NCI-H226 (cell line): ENCODE results near the gene ANGPTL4.
"Not testable (repeated sequence)": the region's sequence is repeated elsewhere in the genome, so short reads cannot be mapped to it uniquely, and the experiment has no call there.

Experiments used
- DNase-seq: peaks from one replicate; pipeline ENCODE4 v3.0.0-alpha.2; 2015

The ANGPTL4 gene

DNA sequence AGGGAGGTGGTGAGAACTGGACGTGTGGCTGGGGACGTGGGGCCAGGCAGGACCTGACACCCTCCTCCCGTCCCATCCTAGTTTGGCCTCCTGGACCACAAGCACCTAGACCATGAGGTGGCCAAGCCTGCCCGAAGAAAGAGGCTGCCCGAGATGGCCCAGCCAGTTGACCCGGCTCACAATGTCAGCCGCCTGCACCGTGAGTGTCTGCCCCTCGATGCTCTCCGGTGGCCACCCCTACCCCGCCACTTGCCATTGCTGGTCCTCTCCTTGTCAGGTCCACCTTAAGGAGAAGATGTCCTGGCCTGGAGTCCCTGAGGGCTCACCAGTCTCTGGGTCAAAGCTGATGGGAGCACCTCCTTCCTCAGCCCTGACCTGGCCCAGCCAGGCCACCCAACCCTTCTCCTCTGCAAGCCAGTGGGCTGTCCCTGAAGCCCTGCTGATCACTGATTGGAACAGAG lies 2.2 kb downstream of the ANGPTL4 start:
- no peak for DNase-seq

GRCh38 chr19:8366961-8367326 lies 3.0 kb downstream of the ANGPTL4 start:
- no peak for DNase-seq

DNA sequence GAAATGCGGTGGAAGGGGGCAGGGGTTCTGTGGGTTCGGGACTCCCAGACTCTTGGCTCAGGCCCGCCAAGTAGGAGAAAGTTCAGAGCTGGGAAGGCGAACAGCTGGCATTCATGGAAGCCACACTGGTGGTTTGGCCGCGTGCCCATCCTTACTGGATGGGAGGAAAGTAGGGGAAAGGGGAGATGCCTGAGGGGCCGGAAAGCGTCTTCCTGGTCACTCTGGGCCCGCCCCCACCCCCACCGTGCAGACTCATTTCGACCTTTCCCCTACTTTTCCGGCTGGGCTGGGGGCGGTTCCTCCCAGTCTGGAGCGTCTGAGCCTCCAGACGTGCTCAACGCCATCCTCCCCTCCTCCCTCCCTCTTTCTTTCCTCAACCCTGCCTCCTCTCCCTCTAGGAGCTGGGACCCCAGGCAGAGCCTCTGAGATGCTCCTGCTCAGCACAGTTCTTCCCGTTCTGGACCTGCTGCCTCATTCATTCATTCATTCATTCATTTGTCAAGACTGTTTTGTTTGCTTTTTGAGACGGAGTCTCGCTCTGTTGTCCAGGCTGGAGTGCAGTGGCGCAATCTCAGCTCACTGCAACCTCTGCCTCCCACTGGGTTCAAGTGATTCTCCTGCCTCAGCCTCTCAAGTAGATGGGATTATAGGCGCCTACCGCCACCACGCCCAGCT lies 3.5 kb downstream of the ANGPTL4 start:
- DNase-seq: peak; percentile 85

DNA sequence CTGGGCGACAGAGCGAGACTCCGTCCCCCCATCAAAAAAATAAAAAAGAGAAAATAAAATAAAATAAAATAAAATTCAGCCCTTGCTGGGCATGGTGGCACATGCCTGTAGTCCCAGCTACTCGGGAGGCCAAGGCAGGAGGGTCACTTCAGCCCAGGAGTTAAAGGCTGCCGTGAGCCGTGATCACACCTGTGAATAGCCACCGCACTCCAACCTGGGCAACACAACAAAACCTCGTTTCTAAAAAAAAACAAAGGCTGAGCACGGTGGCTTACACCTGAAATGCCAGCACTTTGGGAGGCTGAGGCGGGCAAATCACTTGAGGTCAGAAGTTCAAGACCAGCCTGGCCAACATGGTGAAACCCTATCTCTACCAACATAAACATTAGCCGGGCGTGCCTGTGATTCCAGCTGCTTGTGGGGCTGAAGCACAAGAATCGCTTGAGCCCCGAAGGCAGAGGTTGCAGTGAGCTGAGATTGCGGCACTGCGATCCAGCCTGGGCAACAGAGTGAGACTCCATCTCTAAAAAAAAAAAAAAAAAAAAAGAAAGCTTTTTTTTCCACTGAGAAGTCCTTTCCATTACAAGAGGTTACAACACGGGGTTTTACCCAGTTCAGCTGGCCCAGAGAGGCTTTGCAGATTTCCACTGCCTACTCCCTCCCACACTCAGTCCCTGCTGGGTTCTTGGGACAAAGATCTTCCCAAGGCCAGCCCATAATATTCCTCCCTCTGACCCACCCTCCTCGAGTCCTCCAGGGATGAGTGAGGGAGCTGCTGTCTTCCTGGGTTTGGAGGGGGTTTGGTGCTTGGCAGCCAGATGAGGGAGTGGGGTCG lies 6.4 kb downstream of the ANGPTL4 start:
- DNase-seq: no peak

- DNase-seq: no peak
These were observed 7.3 kb downstream of the ANGPTL4 start for GRCh38 chr19:8371011-8371804.

DNA sequence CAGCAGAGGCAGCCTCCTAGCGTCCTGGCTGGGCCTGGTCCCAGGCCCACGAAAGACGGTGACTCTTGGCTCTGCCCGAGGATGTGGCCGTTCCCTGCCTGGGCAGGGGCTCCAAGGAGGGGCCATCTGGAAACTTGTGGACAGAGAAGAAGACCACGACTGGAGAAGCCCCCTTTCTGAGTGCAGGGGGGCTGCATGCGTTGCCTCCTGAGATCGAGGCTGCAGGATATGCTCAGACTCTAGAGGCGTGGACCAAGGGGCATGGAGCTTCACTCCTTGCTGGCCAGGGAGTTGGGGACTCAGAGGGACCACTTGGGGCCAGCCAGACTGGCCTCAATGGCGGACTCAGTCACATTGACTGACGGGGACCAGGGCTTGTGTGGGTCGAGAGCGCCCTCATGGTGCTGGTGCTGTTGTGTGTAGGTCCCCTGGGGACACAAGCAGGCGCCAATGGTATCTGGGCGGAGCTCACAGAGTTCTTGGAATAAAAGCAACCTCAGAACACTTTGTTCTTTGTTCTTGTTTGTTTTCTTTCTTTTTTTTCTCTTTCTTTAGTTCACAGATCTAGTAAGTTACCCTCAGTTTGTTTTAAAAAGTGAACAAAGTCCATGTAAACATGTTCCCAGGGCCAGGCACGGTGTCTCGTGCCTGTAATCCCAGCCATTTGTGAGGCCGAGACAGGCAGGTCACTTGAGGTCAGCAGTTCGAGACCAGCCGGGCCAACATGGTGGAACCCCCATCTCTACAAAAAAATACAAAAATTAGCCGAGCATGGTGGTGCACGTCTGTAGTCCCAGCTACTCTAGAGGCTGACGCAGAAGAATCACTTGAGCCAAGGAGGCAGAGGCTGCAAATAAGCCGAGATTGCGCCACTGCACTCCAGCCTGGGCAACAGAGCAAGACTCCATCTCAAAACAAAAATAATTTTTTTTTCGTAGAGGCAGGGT lies 10.2 kb downstream of the ANGPTL4 start:
- DNase-seq: no peak

GRCh38 chr19:8375766-8376165 lies 11.8 kb downstream of the ANGPTL4 start:
- DNase-seq: not testable (repeated sequence)

GRCh38 chr19:8376373-8376974 lies 12.5 kb downstream of the ANGPTL4 start:
- not testable (repeated sequence) for DNase-seq

DNA sequence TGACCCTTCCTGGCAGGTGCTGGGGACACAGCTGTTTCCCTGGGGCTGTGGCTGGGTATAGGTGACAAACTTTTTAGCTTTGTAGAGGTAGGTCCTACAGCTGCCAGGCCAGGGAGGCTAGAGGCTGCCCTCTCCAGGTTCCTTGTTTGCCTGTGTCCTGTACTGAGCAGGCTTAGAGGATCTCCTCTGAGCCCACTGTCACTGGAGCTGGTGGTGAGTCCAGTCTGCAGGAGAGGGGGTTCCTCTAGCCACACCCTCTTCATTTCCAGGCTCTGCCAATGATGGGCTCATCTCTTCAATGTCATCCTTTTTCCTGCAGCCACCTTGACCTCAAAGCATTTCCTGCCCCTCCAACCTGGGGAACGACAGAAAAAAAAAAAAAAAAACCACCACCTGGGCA lies 13.6 kb downstream of the ANGPTL4 start:
- no peak for DNase-seq

GRCh38 chr19:8379156-8379891 lies 15.4 kb downstream of the ANGPTL4 start:
- DNase-seq: not testable (repeated sequence)

GRCh38 chr19:8384569-8384968 lies 20.6 kb downstream of the ANGPTL4 start:
- not testable (repeated sequence) for DNase-seq

GRCh38 chr19:8385103-8385502 lies 21.1 kb downstream of the ANGPTL4 start:
- DNase-seq: not testable (repeated sequence)

- not testable (repeated sequence) for DNase-seq
These were observed 21.6 kb downstream of the ANGPTL4 start for GRCh38 chr19:8385566-8385965.

DNA sequence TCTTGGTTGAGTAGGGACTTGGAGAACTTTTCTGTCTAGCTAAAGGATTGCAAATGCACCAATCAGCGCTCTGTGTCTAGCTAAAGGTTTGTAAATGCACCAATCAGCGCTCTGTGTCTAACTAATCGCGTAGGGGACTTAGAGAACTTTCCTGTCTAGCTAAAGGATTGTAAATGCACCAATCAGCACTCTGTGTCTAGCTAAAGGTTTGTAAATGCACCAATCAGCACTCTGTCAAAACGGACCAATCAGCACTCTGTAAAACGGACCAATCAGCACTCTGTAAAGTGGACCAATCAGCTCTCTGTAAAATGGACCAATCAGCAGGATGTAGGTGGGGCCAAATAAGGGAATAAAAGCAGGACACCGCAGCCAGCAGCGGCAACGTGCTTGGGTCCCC lies 22.5 kb downstream of the ANGPTL4 start:
- not testable (repeated sequence) for DNase-seq

GRCh38 chr19:8386990-8387389 lies 23.0 kb downstream of the ANGPTL4 start:
- no peak for DNase-seq

- DNase-seq: no peak
These were observed 24.0 kb downstream of the ANGPTL4 start for GRCh38 chr19:8387688-8388611.

DNA sequence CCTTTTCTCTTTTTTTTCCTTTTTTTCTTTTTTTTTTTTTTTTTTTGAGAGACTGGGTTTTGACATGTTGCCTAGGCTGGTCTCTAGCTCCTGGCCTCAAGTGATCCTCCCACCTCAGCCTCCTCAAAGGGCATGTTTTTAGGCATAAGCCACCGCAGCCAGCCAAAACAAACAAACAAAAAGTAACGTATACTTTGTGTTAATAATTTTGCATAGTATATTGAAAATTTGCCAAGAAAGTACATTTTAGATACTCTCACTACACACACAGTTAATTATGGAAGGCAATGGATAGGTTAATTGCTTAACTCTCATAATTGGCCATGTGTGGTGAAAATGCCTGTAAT lies 24.6 kb downstream of the ANGPTL4 start:
- no peak for DNase-seq

DNA sequence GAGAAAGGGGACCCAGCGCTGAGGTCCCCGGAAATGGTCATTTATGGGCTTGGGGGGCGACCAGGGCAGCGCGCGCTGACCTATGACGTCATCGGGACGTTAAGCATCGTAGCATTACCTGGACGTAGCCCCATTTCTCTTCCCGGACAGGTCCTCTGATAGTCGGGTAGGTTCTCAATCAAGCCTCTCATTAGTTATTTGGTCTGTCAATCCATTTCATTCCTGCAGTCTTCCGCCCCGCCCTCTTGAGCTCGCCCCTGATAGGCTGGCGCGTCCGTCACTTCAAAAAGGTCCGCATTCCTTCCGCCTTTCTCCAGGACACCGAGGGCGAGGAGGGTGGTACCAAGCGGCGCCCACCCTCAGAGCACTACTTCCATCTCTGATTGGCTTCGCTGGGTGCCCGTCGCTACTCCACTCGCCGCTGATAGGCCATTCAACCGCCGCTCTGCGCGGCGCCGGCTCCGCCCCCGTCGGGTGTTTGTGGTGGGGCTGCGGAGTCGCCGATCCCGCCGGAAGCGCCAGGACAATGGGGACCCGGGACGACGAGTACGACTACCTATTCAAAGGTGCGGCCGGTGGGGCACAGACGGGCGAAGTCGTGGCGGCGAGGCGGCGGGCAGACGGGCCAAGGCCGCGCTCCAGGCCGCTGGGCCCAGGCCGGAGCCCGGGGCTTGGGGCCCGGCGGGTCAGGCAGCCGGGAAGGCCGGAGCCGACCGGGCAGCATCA lies 26.1 kb downstream of the ANGPTL4 start, which contains the start of gene RAB11B:
Gene RAB11B (plus strand): TSS at position 470 of the 726 bp plus-strand sequence. CDS start 57 bp downstream, at position 527.
- peak; percentile 100 for DNase-seq

- DNase-seq: peak; percentile 69
These were observed 26.6 kb downstream of the ANGPTL4 start for GRCh38 chr19:8390617-8390981.
